ELF-1 (cell line): Measurements from ENCODE around the gene PRCD.

ENCODE experiments used
- DNase-seq: peaks from one replicate; pipeline ENCODE4 v3.0.0-alpha.2; 2016; ENCODE audit warnings: low read depth, low spot score

The PRCD gene

DNA sequence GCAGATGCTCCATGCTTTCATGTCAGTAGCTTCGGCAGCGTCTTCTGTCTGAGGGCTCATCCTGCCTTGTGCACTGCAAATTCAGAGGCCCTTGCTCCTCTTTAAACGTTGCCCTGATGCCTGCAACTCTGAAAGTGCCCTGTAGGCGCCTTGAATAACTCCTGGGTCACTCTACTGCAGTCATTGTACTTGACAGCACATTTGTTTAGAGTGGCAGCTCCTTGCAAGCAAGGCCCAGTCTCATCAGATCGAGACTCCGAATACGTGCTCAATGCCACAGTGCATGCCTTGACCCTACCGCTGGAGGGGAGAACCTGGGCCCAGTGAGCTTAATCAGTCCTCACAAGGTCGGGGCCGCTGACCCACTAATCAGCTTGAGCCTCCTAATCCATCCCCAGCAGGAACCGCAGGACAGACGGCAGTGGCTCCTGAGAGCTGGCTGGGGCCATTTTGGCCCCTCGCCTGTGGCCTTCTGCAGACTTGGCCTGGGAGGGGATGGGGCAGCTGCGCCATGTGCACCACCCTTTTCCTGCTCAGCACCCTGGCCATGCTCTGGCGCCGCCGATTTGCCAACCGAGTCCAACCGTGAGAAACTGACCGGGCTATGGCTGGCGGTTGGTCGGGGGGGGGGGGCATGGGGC, at the start of gene PRCD:
Gene PRCD (plus strand): TSS at position 414 of the 641 bp plus-strand sequence. CDS start 98 bp downstream, at position 512.
- no peak for DNase-seq

DNA sequence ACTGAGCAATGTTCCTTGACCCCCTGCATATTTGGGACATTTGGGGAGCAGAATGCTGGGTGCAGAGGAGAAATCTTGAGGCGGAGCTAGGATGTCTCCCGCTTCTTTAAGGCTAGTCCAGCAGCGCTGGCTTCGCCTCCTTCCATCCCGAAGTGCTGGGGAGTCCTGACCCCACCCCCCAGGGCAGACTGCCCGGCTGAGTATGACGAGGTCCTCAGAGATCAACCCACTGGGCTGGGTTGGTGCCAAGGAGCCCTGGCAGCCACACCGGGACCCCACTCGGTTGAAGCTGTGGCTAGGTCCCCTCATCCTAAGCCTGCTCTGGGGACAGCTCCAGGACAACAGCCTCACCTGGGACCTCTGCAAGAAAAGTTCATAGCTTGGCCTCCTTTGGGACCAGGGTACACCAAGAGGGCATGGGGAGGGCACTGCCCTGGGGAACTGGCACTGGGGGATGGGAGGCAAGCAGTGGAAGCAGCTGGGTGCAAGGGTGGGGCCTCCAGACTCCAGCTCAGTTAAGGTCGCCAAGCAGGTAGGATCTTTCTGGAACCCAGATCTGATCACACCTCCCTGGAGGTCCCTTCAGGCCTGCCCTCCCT, 49.6 kb upstream of the PRCD start:
- DNase-seq: no peak

GRCh38 chr17:76491271-76492122, 48.3 kb upstream of the PRCD start:
- DNase-seq: no peak

DNA sequence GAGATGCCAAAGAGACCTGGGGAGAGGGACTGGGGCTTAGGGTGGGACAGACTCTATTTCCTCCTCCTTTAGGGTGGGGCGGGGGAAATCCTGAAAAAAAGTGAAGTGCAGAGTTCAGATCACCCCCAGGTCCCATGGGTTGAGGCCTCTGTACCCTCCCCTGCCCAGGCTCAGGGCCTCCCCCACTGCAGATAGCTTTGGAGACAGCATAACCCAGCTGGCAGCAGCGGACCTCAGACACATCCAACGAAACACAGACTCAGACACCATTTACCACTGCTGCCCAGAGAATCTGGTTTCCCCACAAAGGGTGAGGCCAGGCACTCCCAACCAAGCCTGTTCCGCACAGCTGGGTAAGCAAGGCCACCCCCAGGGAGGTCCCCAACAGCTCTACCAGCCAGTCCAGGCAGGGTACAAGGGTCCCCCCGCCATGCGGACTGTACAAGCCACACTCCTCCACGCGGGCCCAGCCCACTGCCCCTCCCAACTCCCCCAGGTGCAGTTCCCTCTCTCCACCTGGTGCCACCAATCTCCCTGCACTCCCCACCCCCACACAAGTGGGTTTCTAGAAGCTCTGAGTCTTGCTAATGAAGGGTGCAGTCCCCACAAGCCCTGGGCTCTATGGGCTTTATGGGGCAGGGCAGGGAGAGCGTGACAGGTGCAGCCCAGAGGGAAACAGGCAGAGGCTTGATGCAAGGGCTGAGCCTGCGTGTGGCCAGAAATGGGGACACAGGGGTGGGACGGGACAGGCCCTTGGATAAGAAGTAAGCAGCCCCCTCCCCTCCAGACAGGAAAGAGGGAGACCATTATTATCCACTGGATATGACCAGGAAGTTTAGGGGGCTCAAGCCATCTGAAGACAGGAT, 47.5 kb upstream of the PRCD start:
- DNase-seq: no peak

- DNase-seq: no peak
Observed at GRCh38 chr17:76492989-76493501, 46.8 kb upstream of the PRCD start.

DNA sequence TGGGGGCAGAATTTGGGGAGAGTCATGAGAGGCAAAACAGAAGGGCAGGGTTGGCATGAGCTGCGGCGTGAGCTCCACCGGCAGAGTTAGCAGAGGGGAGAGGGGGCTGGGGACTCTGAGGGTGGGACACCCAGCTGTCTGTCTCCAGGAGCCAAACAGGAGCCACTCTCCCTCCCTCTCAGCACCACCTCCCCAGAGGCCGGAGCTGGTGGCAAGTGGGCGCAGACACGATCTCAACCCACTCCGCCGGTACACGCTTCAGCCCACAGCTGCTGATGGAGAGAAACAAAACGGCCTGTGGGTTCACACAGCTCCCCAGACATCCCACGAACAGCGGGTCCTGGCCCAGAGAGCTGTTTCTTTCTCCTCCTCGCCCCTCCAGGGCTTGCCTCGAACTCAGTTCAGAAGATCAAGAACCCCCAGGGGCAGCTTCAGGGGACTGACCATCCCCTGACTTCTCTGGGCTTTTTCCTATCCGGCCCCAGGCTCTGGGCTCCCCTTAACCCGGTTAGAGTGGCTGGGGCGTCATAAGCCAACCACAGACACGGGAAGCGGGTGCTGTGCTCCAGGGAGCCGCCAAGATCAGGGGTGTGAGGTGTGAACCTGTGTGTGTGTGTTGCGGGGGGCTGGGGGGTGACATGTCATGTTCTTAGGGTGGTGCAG, 46.2 kb upstream of the PRCD start:
- DNase-seq: no peak

GRCh38 chr17:76495663-76496400, 44.0 kb upstream of the PRCD start:
- DNase-seq: peak; percentile 81

DNA sequence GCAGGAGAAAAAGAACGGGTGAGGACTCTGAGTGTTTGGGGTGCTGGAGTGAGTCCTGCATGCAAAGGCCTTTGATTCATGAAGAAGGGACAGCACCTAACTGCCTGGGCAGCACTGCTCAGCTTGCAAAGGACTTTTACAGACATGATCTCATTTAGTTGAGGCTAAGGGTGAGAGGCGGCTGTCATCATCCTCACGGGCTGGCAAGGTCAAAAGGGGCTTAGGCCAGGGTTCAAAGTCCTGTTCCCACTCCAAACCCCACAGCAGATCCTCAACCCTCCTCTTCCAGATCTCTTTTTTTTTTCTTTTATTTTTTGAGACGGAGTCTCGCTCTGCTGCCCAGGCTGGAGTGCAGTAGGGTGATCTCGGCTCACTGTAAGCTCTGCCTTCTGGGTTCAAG, 43.4 kb upstream of the PRCD start:
- DNase-seq: no peak

GRCh38 chr17:76497699-76497978, 42.2 kb upstream of the PRCD start:
- no peak for DNase-seq

- DNase-seq: peak; percentile 89
Observed at GRCh38 chr17:76497979-76498875, 41.6 kb upstream of the PRCD start.

DNA sequence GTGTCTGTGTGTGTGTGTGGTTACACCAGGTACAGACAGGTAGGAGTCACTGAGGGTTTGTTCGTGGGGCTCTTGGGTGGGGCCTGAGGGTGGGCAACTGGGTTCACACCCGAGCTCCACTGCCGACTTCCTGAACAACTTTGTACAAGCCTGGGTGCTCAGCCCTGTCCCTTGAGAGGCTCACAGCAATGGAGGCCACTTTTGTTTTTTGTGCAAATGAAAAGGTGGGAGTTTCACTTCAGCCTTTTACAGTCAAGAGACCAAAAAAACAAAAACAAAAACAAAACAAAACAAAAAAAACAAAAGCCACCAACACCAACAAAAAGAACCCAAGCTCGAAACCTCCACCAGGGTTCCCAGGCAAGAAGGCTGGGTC, 41.0 kb upstream of the PRCD start:
- DNase-seq: no peak

DNA sequence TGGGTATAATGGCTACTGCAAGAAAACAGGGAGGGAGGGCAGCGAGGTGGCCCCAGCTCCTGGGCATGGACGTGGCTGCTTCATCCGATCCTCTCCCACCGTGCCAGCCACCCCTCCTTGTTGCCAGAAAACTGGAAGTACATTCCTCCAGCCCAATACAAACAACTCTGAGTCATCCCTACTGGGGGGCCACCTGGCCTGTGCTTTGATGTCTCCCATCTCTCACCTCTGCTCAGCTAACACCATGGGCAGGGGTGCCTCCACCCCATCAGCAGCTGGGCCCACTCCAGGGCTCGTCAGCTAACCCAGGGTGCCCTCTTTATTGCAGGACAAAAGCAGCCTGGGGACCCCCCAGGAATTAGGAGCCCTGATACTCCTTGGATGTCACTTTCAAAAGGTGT, 40.6 kb upstream of the PRCD start:
- no peak for DNase-seq

DNA sequence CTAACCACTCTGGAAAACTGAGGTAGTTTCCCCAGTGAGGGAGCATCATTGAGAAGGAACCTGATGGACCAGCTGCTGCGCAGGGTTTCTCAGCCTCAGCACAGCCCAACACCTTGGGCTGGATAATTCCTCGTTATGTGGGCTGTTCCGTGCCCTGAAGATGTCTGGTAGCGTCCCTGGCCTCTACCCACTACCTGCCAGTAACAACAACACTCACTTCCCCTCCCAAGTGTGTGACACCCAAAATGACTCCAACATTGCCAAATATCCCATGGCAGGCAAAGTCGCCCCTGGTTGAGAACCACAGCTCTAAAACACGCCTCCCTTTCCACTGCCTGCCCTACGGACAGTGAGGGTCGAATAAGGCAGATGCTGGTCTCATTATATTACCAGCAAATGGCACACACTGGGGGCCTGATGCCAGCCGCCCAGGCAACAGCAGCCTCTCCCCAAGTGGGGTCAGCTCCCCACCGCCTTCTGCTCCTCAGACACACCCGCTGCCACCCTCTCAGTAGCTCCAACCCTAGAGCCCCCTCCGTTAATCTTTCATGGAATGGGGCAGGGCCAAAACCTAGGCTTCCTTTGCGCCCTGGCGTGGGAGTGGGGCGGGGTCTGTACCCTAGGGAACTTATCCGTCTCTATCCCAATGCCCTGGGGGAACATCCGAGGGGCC, 39.6 kb upstream of the PRCD start:
- DNase-seq: no peak

DNA sequence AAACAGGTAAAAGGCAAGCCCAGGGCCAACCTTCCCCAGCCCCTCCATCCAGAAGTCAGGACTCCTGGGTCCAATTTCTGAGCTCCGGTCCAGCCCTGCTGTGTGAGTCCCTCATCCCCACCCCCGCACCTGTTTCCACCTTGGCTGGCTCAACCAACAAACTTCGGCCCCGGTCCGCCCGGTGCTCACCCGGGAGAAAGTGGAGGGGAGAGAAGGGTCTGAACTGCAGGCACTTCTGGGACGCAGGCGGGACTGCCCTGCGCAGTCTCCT, 39.2 kb upstream of the PRCD start:
- DNase-seq: no peak

- peak; percentile 82 for DNase-seq
Observed at GRCh38 chr17:76501018-76501826, 38.6 kb upstream of the PRCD start, which contains the start of gene RHBDF2. Gene RHBDF2 (minus strand): TSS chr17:76501423. CDS start chr17:76481524, 19,899 bp downstream.

GRCh38 chr17:76501827-76502307, 38.0 kb upstream of the PRCD start:
- no peak for DNase-seq

GRCh38 chr17:76502341-76503211, 37.3 kb upstream of the PRCD start:
- DNase-seq: no peak
